AG04449 (cell line): ENCODE measurements around the gene MTA3.
"Not testable (repeated sequence)": the region's sequence is repeated elsewhere in the genome, so short reads cannot be mapped to it uniquely, and the experiment has no call there.

Experiments used
- CTCF ChIA-PET: fragments of 350-600 bp; formaldehyde crosslinking; extraction: SDS; loops from one replicate; lab custom pipeline; 2021; ENCODE audit warnings: antibody characterized with exemption; lab: Yijun Ruan, JAX
- POLR2A ChIA-PET: fragments of 400-600, 350-600 bp; formaldehyde crosslinking; extraction: SDS; loops from one replicate; lab custom pipeline; 2020; ENCODE audit warnings: antibody characterized with exemption, inconsistent platforms; lab: Yijun Ruan, JAX
- DNase-seq: peaks from one replicate; pipeline ENCODE4 v3.0.0-alpha.2; 2010; ENCODE audit warnings: low read depth, low spot score
- H3K4me3 ChIP-seq: 2 replicates; pipeline ENCODE4 v1.5.1; 2011; ENCODE audit warnings: low read depth, mild to moderate bottlenecking, control low read depth, low read length
- TF ChIP-seq, protein P1 (sequence below): IDR thresholded peaks from one replicate; pipeline ENCODE4 v1.5.1; 2011; ENCODE audit warnings: mild to moderate bottlenecking, moderate library complexity, low read length, control low read depth, inconsistent platforms; ENCODE audit not compliant: insufficient read depth; ENCODE audit errors: missing control alignments

The MTA3 gene

DNA sequence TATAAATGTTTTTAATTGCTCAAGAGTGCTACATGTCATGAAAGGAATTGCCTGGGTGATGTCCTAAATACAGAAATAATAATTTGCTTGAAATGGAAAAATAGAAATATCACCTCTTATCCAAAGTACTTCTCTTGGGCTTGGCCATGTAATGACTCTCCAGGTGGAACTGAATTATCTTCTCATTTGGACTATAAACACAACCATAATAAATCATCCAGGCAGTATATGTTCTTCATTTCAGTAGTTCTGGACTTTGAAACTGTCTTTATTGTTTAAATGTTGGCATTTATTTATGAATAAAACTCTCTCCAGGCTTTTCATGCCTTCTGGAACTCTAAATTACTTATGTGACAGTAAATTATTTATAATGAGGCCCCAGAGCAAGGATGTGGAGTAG is 155.0 kb downstream of the MTA3 start:
- TF ChIP-seq, protein P1, sequence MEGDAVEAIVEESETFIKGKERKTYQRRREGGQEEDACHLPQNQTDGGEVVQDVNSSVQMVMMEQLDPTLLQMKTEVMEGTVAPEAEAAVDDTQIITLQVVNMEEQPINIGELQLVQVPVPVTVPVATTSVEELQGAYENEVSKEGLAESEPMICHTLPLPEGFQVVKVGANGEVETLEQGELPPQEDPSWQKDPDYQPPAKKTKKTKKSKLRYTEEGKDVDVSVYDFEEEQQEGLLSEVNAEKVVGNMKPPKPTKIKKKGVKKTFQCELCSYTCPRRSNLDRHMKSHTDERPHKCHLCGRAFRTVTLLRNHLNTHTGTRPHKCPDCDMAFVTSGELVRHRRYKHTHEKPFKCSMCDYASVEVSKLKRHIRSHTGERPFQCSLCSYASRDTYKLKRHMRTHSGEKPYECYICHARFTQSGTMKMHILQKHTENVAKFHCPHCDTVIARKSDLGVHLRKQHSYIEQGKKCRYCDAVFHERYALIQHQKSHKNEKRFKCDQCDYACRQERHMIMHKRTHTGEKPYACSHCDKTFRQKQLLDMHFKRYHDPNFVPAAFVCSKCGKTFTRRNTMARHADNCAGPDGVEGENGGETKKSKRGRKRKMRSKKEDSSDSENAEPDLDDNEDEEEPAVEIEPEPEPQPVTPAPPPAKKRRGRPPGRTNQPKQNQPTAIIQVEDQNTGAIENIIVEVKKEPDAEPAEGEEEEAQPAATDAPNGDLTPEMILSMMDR: no peak
- no peak overlapping the region for H3K4me3 ChIP-seq
- ChIA-PET CTCF (no interaction called here), POLR2A (no interaction called here)
- DNase-seq: no peak

DNA sequence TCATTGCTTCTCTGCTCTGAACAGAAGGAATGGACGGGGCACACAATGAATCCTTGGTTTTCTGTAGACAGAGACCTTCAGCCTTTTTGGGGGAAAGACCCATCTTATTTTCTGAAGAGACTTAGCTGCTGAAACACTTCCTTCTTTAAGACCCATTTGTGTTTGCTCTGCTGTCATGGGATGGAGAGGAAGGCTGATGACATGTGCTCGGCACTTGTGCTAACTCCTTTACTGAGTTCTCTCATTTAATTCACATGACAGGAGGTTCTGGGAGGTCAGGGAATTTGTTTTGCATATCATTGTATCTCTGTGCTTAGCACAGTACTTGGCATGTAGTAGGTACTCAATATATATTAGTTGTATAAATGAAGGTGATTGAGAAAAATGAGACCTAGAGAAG is 156.5 kb downstream of the MTA3 start:
- CTCF ChIA-PET: no interaction called here
- POLR2A ChIA-PET: no interaction called here

DNA sequence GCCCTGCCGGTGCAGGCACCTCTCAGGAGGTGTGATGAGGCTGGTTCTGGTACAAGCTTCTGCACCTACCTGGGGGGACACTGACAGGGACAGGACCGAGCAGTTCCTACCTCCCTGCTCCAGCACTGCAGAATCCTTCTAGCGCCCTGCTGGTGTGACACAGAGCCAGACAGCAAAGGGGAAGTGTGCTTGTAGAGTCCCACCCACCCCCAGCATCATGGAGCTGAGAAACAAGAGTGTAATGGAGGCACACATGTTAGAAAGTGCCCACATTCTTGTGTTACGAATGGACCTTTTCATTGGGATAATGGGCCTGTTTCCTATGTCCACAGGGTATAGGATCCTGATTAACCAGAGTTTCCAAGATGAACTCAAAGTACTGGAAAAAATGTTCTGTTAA is 157.2 kb downstream of the MTA3 start:
- POLR2A ChIA-PET: no interaction called here
- DNase-seq: no peak
- CTCF ChIA-PET: no interaction called here
- no peak overlapping the region for H3K4me3 ChIP-seq
- TF ChIP-seq, protein P1: no peak

More for the DNA sequence above, 156.5 kb downstream of the MTA3 start:
- no peak for DNase-seq
- no peak overlapping the region for H3K4me3 ChIP-seq
- TF ChIP-seq, protein P1: no peak

DNA sequence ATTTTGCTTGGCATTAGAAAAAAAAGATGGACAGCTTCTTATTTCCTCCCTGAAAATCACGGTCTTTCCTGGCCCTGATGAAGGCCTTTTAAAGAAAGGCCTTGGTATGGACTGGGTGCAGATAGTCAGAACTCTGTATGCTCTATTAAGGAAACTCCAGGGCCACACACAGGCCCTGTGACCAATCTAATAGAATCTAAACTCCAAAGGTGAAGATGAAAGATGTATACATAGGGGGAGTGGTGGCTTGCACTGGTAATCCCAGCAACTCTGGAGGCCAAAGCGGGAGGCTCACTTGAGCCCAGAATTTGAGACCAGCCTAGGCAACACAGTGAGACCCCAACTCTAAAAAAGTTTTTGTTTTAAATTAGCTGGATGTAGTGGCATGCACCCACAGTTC is 158.2 kb downstream of the MTA3 start:
- TF ChIP-seq, protein P1: no peak
- no peak overlapping the region for H3K4me3 ChIP-seq
- no peak for DNase-seq
- ChIA-PET POLR2A (no interaction called here), CTCF (no interaction called here)

DNA sequence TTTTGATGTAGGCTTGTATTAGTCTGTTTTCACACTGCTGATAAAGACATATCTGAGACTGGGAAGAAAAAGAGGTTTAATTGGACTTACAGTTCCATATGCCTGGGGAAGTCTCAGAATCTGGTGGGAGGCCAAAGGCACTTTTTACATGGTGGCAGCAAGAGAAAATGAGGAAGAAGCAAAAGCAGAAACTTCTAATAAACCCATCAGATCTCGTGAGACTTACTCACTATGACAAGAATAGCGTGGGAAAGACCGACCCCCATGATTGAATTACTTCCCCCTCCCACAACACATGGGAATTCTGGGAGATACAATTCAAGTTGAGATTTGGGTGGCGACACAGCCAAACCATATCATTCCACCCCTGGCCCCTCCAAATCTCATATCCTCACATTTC is 162.9 kb downstream of the MTA3 start:
- DNase-seq, CTCF ChIA-PET, POLR2A ChIA-PET: not testable (repeated sequence)

DNA sequence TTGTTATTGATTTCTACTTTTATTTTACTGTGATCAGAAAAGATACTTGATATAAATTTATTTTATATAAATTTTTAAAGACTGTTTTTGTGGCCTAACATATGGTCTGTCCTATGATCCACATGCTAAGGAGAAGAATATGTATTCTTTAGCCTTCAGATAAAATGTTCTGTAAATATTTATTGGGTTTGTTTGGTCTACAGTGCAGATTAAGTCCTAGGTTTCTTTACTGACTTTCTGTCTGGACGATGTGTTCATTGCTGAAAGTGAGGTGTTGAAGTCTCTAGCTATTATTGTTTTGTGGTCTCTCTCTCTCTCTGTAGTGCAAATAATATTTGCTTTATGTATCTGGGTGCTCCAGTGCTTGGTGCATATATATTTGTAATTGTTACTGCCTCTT is 165.4 kb downstream of the MTA3 start:
- CTCF ChIA-PET: no interaction called here
- H3K4me3 ChIP-seq: no peak overlapping the region
- TF ChIP-seq, protein P1: no peak
- no peak for DNase-seq
- POLR2A ChIA-PET: no interaction called here

More for the DNA sequence above, 162.9 kb downstream of the MTA3 start:
- not testable (repeated sequence) for H3K4me3 ChIP-seq

DNA sequence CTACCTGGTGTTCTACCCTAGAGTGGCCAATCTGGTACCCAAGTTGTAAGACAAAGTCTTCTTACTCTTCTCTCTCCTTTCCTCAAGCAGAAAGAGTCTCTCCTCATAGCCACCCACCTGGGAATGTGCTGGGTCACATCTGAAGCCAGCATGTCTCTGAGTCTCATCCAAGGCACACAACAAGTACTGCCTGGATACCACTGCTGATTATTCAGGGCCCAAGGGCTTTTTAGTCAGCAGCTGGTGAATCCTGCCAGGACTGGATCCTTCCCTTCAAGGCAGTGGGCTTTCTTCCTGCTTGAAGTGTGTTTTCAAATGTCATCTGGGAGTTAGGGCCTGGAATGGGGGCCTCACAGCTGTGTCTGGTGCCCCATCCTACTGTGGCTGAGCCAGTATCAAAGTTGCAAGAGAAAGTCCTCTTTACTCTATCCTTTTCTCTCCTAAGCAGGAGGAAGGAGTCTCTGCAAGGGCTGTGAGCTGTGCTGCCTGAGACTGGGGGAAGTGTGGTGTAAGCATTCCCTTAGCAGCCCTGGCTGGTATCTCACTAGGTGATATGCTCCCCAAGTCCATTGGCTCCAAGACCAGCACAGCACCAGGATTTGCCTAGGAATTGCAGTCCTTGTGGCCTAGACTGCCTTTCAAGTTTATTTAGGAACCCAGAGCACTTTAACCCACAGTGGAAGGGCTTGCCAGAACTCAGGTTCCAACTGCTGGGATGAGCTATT is 168.3 kb downstream of the MTA3 start:
- no peak for DNase-seq
- ChIA-PET CTCF (no interaction called here), POLR2A (no interaction called here)
- TF ChIP-seq, protein P1: no peak
- no peak overlapping the region for H3K4me3 ChIP-seq
